Heart left ventricle (tissue), 13 donors: Measurements from ENCODE around the gene KCNJ12.

Experiments
- POLR2A ChIP-seq, 2 donors: fragments of 450-650 bp; IDR thresholded peaks; one replicate each; pipeline ENCODE4 v1.6.1; 2017; ENCODE audit warnings: antibody characterized with exemption in 2 of 2, mild to moderate bottlenecking in 2 of 2, moderate library complexity in 2 of 2
- TF ChIP-seq, protein P1 (sequence below), 12 donors: fragments of 200-600 bp; sonication (generic) in 4 of 12; IDR thresholded peaks; one replicate each; pipeline versions ENCODE4 v1.5.0 to v1.8.0; 2018 to 2022; ENCODE audit warnings: antibody characterized with exemption in 12 of 12, mild to moderate bottlenecking in 5 of 12
- donor health status: ischemic (EF 13 %, LVEDD 7.1; RV severe dilation, severe dysfunction).
- donor health status: DM: no; HTN: yes; CAD: no.
- donor health status: DM: no; HTN: no; CAD: no.
- donor health status: ischemic (EF 25% LVEDD 6.9; RV normal size, moderate dysfunction).
- donor health status: ischemic (EF 25% LVEDD 5.7; RV mildly dilated, moderate dysfunction).
- donor health status: ischemic (EF 35%, LVEDD 5.7; RV mildly dilated, moderate dysfunction).
- donor health status: nonischemic (EF 11% LVEDD 7.7; RV severe dilation, severe dysfunction).
- donor health status: DM: yes; HTN: yes; CAD: no.
- donor health status: PGD.
- donor health status: ischemic (EF 29% LVEDD 5.4; RV normal size, mild dysfunction).
- donor health status: nonischemic (EF 23%, LVEDD 6.1; RV moderate dilation, normal function).

DNA sequence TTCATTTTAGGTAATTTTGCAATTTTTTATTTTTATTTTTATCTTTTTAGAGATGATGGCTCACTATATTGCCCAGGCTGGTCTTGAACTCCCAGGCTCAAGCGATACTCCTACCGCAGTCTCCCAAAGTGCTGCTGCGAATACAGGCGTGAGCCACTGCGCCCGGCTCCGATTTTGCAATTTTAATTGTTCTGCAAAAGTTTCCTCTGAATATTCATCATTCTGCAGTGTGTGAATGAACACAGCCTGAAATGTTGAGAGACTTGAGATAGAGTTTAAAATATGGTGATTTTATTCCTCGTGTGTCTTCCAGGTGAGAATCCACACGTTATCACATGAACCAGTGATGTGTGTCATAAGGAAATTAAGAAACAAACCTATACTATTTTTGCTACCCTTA lies 75.8 kb downstream of the KCNJ12 start:
- TF ChIP-seq, protein P1, sequence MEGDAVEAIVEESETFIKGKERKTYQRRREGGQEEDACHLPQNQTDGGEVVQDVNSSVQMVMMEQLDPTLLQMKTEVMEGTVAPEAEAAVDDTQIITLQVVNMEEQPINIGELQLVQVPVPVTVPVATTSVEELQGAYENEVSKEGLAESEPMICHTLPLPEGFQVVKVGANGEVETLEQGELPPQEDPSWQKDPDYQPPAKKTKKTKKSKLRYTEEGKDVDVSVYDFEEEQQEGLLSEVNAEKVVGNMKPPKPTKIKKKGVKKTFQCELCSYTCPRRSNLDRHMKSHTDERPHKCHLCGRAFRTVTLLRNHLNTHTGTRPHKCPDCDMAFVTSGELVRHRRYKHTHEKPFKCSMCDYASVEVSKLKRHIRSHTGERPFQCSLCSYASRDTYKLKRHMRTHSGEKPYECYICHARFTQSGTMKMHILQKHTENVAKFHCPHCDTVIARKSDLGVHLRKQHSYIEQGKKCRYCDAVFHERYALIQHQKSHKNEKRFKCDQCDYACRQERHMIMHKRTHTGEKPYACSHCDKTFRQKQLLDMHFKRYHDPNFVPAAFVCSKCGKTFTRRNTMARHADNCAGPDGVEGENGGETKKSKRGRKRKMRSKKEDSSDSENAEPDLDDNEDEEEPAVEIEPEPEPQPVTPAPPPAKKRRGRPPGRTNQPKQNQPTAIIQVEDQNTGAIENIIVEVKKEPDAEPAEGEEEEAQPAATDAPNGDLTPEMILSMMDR (IDR thresholded peaks at IDR 0.05) = no peak
- no peak for TF ChIP-seq POLR2A (IDR thresholded peaks at IDR 0.05)
